Endothelial cell of hepatic sinusoid (primary cell): ENCODE results near the gene RASGRF1.
"Not testable (repeated sequence)": the region's sequence is repeated elsewhere in the genome, so short reads cannot be mapped to it uniquely, and the experiment has no call there.

Experiments used
- in situ Hi-C: cut with HindIII; loops from 2 replicates; pipeline ENCODE4 v1.10.0; 2017; ENCODE audit warnings: low sequenced_read_pairs

RASGRF1 gene

DNA sequence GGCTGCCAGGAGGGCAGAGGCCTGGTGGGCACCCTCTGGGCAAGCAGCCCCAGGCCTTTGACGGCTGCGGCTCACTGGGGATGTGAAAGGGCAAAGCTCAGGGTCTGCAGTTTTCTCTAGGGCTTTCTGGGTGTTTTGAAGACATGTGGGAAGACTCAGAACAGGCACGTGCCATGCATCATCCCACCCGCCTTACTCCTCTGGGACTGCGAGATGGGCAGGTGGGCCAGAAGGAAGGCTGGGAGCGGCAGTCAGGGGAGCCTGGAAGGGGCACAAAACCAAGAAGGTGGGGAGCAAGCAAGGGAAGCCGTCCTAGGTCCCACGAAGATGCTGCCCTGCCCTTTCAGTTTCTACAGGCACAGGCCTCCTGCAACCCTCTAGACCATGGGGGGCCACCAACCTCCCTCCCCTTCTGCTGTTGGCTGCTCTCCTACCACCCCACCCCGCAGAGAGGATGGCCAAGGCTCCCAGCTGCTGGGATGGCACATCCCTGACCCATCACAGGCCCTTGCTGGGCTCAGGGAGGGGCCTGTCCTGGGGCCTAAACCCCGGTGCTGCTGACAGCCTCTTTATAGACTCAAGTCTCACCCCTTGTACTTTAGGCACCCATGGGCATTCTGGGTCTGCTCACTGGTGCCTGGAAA is 73.9 kb downstream of the RASGRF1 start:
- in situ Hi-C loops = no loop called here

DNA sequence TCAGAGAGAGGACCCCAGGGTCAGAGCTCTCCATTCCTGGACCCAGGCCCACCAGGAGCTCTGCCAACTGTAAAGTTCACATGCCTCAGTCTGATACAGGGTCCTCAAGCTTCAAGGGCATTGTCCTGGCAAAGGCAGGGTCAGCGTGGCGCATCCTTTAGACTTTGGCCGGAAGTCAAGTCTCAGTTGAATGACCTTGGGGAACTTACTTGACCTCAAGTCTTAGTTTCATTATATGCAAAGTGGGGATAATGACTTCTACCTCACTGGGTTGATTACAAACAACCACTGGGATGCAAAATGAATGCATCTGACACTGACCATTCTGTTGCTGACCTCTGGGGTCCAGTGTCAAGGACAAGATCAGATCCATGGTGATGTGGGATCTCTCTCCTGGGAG is 75.2 kb downstream of the RASGRF1 start:
- in situ Hi-C loops = no loop called here

DNA sequence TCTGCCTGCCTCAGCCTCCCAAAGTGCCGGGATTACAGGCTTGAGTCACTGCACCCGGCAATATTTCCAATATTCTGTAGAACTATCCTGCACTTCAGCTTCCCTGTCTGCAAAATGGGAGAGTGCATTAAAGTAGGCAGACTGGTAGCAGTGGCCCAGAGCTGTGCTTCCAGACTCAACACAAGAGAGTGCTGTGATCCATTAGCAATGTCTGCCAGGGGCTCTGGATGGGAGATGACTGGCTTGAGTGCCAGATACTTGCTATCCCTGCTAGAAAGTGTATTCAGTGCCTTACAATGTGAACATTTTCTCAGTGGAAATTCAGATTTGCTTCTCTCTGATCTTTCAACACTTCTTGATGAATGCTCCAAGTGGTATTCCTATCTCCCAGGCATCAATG is 80.3 kb downstream of the RASGRF1 start:
- in situ Hi-C loops = no loop called here

DNA sequence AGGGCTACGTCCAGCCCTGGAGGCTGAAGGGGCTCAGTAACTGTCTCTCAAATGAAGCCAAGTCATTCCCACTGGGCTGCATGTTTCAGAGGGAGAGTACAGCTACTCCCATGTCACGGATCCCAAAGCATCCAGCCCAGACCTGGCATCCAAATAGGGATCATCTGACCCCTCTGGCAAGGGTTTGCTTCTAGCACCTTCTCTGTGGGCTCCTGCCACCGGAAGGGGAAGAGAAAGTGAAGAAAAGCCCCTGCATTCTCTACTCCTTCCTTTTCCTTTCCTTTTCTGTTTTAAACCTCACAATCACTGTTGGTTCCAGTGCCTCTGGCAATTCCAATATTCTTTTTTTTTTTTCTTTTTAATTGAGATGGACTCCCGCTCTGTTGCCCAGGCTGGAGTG is 81.2 kb downstream of the RASGRF1 start:
- in situ Hi-C loops = no loop called here

DNA sequence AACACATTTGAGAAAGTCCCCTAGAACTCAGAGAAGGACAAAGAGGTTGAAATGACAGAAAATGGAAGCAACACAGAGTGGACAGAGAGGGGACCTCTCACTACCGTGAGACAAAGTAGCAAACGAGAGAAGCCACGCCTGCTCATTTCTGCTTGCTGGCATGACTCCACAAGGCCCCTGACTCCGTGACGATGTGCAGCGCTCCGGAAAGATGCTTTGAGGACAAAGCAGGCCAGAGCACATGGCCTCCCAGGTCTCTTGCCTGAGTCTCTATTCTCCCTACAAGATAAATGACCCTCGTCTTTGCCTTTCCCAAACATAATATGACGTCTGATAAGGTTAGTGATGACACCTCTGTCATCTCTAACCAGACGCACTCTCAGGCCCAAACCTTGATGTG is 81.9 kb downstream of the RASGRF1 start:
- in situ Hi-C loops = no loop called here

- in situ Hi-C loops = no loop called here
These were observed 83.5 kb downstream of the RASGRF1 start for GRCh38 chr15:79007066-79007465.

GRCh38 chr15:79006071-79006470 is 84.5 kb downstream of the RASGRF1 start:
- in situ Hi-C loops = no loop called here

DNA sequence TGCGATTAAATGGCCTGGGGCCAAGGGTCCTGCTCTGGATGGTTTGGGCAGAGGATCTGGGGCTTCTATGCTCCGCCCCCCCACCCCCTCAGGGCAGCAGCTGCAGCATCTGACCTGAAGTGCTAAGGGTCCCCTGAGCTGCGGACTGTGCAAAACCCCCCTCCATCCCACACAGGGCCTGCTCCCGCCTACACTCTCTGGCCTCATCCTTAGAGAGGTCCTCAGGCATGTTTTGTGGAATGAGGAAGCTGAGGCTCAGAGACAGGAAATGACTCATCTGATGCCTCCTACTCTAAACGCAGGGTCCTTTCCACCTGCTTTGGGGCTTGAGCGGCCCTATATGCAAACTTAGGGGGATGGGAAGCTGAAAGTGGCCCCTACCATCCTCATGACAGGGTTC is 86.2 kb downstream of the RASGRF1 start:
- in situ Hi-C loops = no loop called here

- in situ Hi-C loops = no loop called here
These were observed 86.7 kb downstream of the RASGRF1 start for GRCh38 chr15:79003896-79004295.

DNA sequence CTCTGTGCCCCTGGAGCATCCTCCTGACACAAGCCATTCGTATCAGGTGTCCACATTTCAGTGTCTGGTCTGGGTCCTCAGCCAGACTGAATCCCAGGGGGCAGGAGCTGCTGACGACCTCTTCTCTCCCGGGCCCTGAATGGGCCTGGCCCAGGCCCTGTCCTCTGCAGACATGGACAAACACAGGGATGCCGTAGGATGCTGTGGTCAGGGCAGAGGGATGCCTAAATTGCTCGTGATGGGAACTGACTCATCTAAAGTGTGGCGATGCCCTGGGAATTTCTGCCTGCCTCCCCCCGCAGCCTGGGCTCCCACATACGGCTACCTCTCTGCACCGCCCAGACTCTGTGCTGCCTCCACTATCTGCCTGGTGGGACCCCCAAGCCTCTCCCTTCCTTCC is 87.3 kb downstream of the RASGRF1 start:
- in situ Hi-C loops = no loop called here

DNA sequence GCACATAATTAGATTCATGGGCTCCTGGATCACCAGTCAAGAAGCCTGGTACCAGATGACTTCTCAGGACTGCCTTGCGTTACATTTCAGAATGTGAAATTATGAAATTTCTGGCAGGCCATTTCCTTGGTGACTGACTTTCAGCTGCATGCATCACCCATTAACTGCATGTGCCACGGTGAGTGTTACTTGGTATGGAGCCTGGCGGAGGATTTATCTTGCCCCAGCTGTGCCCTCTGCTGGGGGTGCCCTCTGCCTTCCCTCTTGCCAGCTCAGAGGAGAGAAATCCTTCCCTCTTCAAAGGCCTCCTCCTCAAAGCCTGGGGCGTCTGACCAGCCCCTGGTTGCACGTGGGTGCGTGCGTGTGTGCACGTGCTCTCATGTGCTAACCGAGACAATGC is 88.0 kb downstream of the RASGRF1 start:
- in situ Hi-C loops = no loop called here

DNA sequence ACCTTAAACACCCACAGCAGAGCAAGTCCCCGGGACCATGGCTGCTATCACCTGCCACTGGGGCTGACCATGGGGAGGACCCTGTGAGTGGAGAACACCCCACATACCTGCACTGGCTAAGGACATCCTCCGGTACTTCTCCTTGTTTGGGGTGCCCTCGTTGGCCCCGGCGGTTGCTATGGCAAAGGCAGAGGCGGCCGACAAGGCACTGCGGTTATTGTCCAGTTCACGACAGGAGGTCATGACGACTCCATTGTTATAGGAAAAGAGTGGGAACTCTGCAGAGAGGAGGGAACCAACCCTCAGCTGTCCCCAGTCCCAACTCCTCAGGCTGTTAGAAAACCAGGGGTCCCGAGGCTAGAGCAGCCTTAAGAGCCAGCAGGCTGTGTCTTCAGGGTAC is 90.9 kb downstream of the RASGRF1 start:
- in situ Hi-C loops = no loop called here

DNA sequence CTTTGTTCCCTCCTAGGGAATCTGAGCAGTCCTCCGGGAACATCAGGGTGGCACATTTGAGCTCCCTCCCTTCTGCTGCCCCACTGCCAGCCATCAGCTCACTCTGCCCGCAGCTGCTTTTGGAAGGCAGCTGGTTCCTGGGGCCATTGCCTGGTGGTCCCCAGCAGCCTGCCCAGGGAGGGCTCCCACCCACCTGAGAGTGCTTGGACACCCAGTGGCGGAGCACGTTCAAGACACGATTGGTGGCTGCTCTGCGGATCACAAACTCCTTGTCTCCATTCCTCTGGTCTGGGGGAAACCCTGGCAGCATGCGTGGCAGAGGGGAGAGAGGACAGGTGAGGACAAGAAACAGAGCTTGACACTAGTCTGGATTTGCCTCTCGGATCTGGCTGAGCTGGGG is 92.1 kb downstream of the RASGRF1 start:
- in situ Hi-C loops = no loop called here

- in situ Hi-C loops = no loop called here
These were observed 92.5 kb downstream of the RASGRF1 start for GRCh38 chr15:78997981-78998499.

GRCh38 chr15:78996894-78997275 is 93.7 kb downstream of the RASGRF1 start:
- in situ Hi-C loops = no loop called here

GRCh38 chr15:78995921-78996893 is 94.4 kb downstream of the RASGRF1 start:
- in situ Hi-C loops = no loop called here

DNA sequence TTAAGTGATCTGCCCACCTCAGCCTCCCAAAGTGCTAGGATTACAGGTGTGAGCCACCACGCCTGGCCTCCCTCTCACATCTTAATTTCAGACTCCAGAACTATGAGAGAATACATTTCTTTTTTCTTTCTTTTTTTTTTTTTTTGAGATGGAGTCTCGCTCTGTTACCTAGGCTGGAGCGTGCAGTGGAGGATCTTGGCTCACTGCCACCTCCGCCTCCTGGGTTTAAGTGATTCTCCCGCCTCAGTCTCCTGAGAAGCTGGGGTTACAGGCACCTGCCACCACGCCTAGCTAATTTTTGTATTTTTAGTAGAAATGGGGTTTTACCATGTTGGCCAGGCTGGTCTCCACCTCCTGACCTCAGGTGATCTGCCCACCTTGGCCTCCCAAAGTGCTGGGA is 95.4 kb downstream of the RASGRF1 start:
- in situ Hi-C loops = not testable (repeated sequence)

- in situ Hi-C loops = no loop called here
These were observed 96.5 kb downstream of the RASGRF1 start for GRCh38 chr15:78993931-78994530.

DNA sequence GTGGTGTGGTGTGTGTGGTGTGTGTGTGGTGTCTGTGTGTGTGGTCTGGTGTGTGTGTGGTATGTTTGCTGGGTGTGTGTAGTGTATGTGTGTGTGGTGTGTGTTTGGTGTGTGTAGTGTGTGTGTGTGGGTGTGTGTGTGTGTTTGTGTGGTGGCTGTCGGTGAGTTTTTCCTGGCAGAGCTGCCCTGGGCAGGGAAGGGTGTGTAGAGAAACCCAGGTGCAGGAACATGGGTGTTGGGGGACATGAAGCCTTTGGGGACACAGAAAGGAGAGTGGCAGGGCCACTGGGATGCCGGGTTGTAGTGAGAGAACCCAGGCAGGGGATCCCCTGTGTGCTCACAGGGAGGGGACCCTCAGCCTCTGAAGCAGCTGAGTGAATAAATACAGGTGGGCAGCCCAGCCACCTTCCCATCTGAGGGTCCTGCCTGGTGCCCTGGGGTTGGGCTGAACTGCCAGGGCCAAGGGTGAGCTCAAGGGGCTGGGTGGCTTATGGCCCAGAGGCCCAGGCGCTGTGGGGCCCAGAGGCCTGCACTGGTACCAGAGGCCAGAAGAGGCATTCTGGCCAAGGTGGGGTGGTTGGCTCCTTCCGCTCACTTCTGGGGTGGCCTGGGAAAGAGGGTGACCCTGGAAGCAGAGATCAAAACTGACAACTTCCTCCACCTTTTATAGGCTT is 97.2 kb downstream of the RASGRF1 start:
- in situ Hi-C loops = no loop called here

DNA sequence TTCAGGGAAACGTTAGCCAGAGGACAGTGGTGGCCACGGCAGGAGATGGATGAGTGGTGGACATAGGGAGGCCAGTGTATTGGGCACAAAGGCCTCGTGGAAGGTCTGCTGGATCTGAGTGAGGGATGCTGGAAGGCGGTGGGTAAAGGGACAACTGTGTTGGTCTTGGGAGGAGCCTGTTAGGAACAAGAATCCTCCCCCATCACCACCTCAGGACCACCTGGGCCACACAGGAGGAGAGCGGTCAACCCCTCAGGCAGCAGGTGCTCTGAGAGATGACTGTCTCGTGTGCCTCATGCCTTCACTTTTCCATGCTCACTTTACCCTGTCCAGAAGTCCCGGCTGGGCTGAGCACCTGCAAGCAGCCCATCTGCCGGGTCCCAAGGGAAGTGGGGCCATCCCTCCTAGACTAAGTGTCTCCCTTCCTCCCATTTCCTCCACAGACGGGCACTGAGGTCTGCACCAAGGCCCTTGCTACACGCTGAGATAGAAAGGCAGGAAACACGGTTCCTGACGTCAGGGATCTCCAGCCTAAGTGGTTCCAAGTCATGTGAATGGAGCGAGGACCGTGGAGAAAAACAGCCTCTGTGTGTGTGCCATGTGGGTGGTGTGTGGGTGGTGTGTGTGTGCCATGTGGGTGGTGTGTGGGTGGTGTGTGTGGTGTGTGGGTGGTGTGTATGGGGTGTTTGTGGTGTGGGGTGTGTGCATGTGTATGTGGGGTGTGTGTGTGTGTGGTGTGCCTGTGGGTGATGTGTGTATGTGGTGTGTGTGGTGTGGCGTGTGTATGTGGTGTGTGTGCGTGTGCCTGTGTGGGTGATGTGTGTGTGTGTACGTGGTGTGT is 97.9 kb downstream of the RASGRF1 start:
- in situ Hi-C loops = no loop called here
